ENCODE data around the gene NHLH1.

GRCh38 chr1:160326418-160326817, 40.5 kb upstream of the NHLH1 start:
- TF ChIP-seq POLR2A (IDR thresholded peaks at IDR 0.05; ENCODE audit: low read depth, low read length), result no peak
- TF ChIP-seq POLR2AphosphoS5 (IDR thresholded peaks at IDR 0.05; ENCODE audit: low read depth, low read length), result no peak
- TF ChIP-seq TAF1 (IDR thresholded peaks at IDR 0.05; ENCODE audit: borderline replicate concordance, low read depth, low read length), result no peak
